Measurements from ENCODE around the gene SRGAP3. TPM values are rescaled to one million over a fixed set of nuclear protein-coding genes. Genes with fewer than 3 reads are reported as not detected.

SRGAP3 gene
- total and polyA plus RNA-seq, 2 donors (not counting 1 experiment from before 2014, with no cell fraction given): 1.4 to 1.5 TPM

- no peak overlapping the region for H3K4me3 ChIP-seq (ENCODE audit: control extremely low read depth in 1 of 5, extremely low read depth in 1 of 5, insufficient read depth in 1 of 5, low read depth in 2 of 5, low read length in 4 of 5)
- Mint-ChIP-seq H3K4me3 (no peak overlapping the region), H3K27me3 (no peaks in the 10 kb centered on the region), H3K4me1 (peaks cover 6% of the 10 kb centered on the region), H3K9me3 (ENCODE audit: insufficient read depth) (no peaks in the 10 kb centered on the region), H3K27ac (no peak overlapping the region)
- no peak overlapping the region for H2AFZ ChIP-seq (ENCODE audit: insufficient read depth, low read depth, low read length, poor library complexity, severe bottlenecking)
- H3K9me3 ChIP-seq (ENCODE audit: control extremely low read depth in 1 of 3, control insufficient read depth in 2 of 3, insufficient read depth in 1 of 3, low read length in 2 of 3): peaks cover 0 to 3% (median 0%) of the 10 kb centered on the region in 3 donors
- ChIA-PET POLR2A (no interaction called here), CTCF (interaction anchor here (1.3 to 2.2 kb wide), 4 partner anchors 12 to 316 kb away, joined by 5 to 12 read pairs (median 8); no protein-coding TSS in a partner anchor)
- H3K27ac ChIP-seq (ENCODE audit: low read length in 2 of 2): no peak overlapping the region
- no peaks in the 10 kb centered on the region for H4K20me1 ChIP-seq (ENCODE audit: control insufficient read depth, insufficient read depth, low read length, poor library complexity, severe bottlenecking)
- H3K79me2 ChIP-seq (ENCODE audit: control insufficient read depth, insufficient read depth, low read length): no peaks in the 10 kb centered on the region
- no peak overlapping the region for H3K9ac ChIP-seq (ENCODE audit: low read length)
- H3K36me3 ChIP-seq (replicated peaks in 1 of 2; ENCODE audit: control extremely low read depth in 1 of 2, control insufficient read depth in 1 of 2, extremely low read depth in 1 of 2, insufficient read depth in 2 of 2, low read length in 1 of 2): no peaks in the 10 kb centered on the region
- no peak for ATAC-seq (ENCODE audit: low read depth)
- H3K4me1 ChIP-seq (ENCODE audit: control insufficient read depth in 2 of 2, insufficient read depth in 2 of 2, low read length in 2 of 2): peaks cover 0 to 6% of the 10 kb centered on the region in 2 donors
- WGBS (ENCODE audit: insufficient coverage): 100% methylated on average over 6 of the region's 8 CpGs
- no peak for DNase-seq
- intact Hi-C loops (cut with micrococcal nuclease): loop anchor here (5.0 kb wide), 1 partner anchor 313 kb away; no protein-coding TSS in a partner anchor
- H3K4me2 ChIP-seq (replicated peaks; ENCODE audit: low read depth, low read length, poor library complexity, severe bottlenecking): no peak overlapping the region
- TF ChIP-seq EZH2 (IDR thresholded peaks at IDR 0.05; ENCODE audit: borderline replicate concordance, insufficient read depth, low read depth, low read length, poor library complexity, severe bottlenecking) (no peak), CTCF (IDR thresholded peaks at IDR 0.05) (no peak)
- H3K27me3 ChIP-seq (replicated peaks in 1 of 4; ENCODE audit: control extremely low read depth in 1 of 4, control insufficient read depth in 3 of 4, insufficient read depth in 4 of 4, low read length in 3 of 4): peaks cover 0 to 2% (median 0%) of the 10 kb centered on the region in 4 experiments
These were observed 260.5 kb downstream of the SRGAP3 start for GRCh38 chr3:8988791-8989558.

- Histone ChIP-seq H3K36me3 (replicated peaks in 1 of 2; ENCODE audit: control extremely low read depth in 1 of 2, control insufficient read depth in 1 of 2, extremely low read depth in 1 of 2, insufficient read depth in 2 of 2, low read length in 1 of 2) (no peaks in the 10 kb centered on the region), H2AFZ (ENCODE audit: insufficient read depth, low read depth, low read length, poor library complexity, severe bottlenecking) (no peak overlapping the region), H3K9ac (ENCODE audit: low read length) (no peak overlapping the region), H3K4me3 (ENCODE audit: control extremely low read depth in 1 of 5, extremely low read depth in 1 of 5, insufficient read depth in 1 of 5, low read depth in 2 of 5, low read length in 4 of 5) (no peak overlapping the region), H3K4me2 (replicated peaks; ENCODE audit: low read depth, low read length, poor library complexity, severe bottlenecking) (no peak overlapping the region), H3K9me3 (ENCODE audit: control extremely low read depth in 1 of 3, control insufficient read depth in 2 of 3, insufficient read depth in 1 of 3, low read length in 2 of 3) (peaks cover 0 to 3% (median 0%) of the 10 kb centered on the region in 3 donors), H3K79me2 (ENCODE audit: control insufficient read depth, insufficient read depth, low read length) (no peaks in the 10 kb centered on the region), H3K27ac (ENCODE audit: low read length in 2 of 2) (no peak overlapping the region), H3K27me3 (replicated peaks in 1 of 4; ENCODE audit: control extremely low read depth in 1 of 4, control insufficient read depth in 3 of 4, insufficient read depth in 4 of 4, low read length in 3 of 4) (peaks cover 0 to 2% (median 0%) of the 10 kb centered on the region in 4 experiments), H4K20me1 (ENCODE audit: control insufficient read depth, insufficient read depth, low read length, poor library complexity, severe bottlenecking) (no peaks in the 10 kb centered on the region), H3K4me1 (ENCODE audit: control insufficient read depth in 2 of 2, insufficient read depth in 2 of 2, low read length in 2 of 2) (peaks cover 0 to 6% of the 10 kb centered on the region in 2 donors)
- ChIA-PET CTCF (interaction anchor here (1.1 to 2.2 kb wide), 5 partner anchors 11 to 316 kb away, joined by 3 to 12 read pairs (median 5); no protein-coding TSS in a partner anchor), POLR2A (no interaction called here)
- TF ChIP-seq CTCF (IDR thresholded peaks at IDR 0.05) (no peak), EZH2 (IDR thresholded peaks at IDR 0.05; ENCODE audit: borderline replicate concordance, insufficient read depth, low read depth, low read length, poor library complexity, severe bottlenecking) (no peak)
- no peaks in the 10 kb centered on the region for H3K9me3 Mint-ChIP-seq (ENCODE audit: insufficient read depth)
- no peak overlapping the region for H3K4me3 Mint-ChIP-seq
- no peak for DNase-seq
- 75% methylated on average over 2 of the region's 2 CpGs for WGBS (ENCODE audit: insufficient coverage)
- H3K27me3 Mint-ChIP-seq: peaks cover 6% of the 10 kb centered on the region
- intact Hi-C loops (cut with micrococcal nuclease): loop anchor here (5.0 kb wide), 1 partner anchor 314 kb away; no protein-coding TSS in a partner anchor
- ATAC-seq (ENCODE audit: low read depth): no peak
- peaks cover 6% of the 10 kb centered on the region for H3K4me1 Mint-ChIP-seq
- no peak overlapping the region for H3K27ac Mint-ChIP-seq
These were observed 261.1 kb downstream of the SRGAP3 start for GRCh38 chr3:8988384-8988655.

Measured in B cell (primary cell).